H1 (cell line): ENCODE measurements around the gene IL32. TPM values are rescaled to one million over a fixed set of nuclear protein-coding genes. Genes with fewer than 3 reads are reported as not detected.

ENCODE experiments used
- CHD7 ChIP-seq: fragments of 300-600 bp; sonication (generic); IDR thresholded peaks from 2 replicates; pipeline ENCODE4 v1.7.1; 2012; ENCODE audit warnings: low read length, moderate library complexity, mild to moderate bottlenecking, inconsistent platforms; ENCODE audit not compliant: insufficient replicate concordance
- polyA plus RNA-seq, 7 experiments: library from polyadenylated mRNA; depleted of rRNA in 3 of 7; stranded (reverse) in 5 of 7; unstranded in 2 of 7; fragments of >200 nt in 5 of 7; fragments of 200-250 nt in 2 of 7; gene quantifications; 1 replicate in 5 of 7; 2 replicates in 1 of 7; 4 replicates in 1 of 7; pipeline versions ENCODE4 v1.2.1 to v1.2.3, GENCODE V29; 2011 to 2013; ENCODE audit warnings: missing spikeins in 2 of 7, mixed read lengths in 2 of 7
- total RNA-seq: library from RNA; stranded (reverse); fragmentation: NEBNext Ultra II Directional; extraction: Animal tissue kit (Norgen Biotek cat#: 25700); gene quantifications from 2 replicates; pipeline ENCODE4 v1.2.1, GENCODE V29; 2021

Gene IL32
- total and polyA plus RNA-seq, 2 of the 8 experiments (the other 6 are each of a cell fraction or from before 2014, with no cell fraction given) = 2.7 to 5.0 TPM

GRCh38 chr16:3020247-3020603 lies 45.2 kb upstream of the IL32 start, which contains the start of gene TNFRSF12A (continued):
- no peak for TF ChIP-seq CHD7
- TF ChIP-seq, all 59 proteins: peak for 11
